ENCODE measurements around the gene SYDE1. TPM values are rescaled to one million over a fixed set of nuclear protein-coding genes. Genes with fewer than 3 reads are reported as not detected.

Gene SYDE1
- total and polyA plus RNA-seq, 2 of the 4 experiments (the other 2 are of a cell fraction): 19.4 to 64.9 TPM

- no peak overlapping the region for H3K14ac ChIP-seq (replicated peaks; ENCODE audit: low read depth, low read length)
- H2BK15ac ChIP-seq (ENCODE audit: low read depth, low read length): no peak overlapping the region
- H3K4ac ChIP-seq (ENCODE audit: low read depth, low read length): no peak overlapping the region
- H2AFZ ChIP-seq (replicated peaks; ENCODE audit: low read length, poor library complexity): no peak overlapping the region
- intact Hi-C loops (cut with micrococcal nuclease): no loop called here
- TF ChIP-seq FOS (IDR thresholded peaks at IDR 0.05; ENCODE audit: low read depth, low read length) (no peak), MAZ (IDR thresholded peaks at IDR 0.05; ENCODE audit: borderline replicate concordance, low read depth, low read length) (no peak), MAFK (IDR thresholded peaks at IDR 0.05; ENCODE audit: low read depth, low read length) (no peak), CEBPB (IDR thresholded peaks at IDR 0.05; ENCODE audit: low read depth, low read length) (no peak), CTCF (conservative IDR thresholded peaks at IDR 0.05; ENCODE audit: low read depth, low read length) (no peak), CHD1 (IDR thresholded peaks at IDR 0.05; ENCODE audit: low read depth, low read length) (no peak)
- H3K4me1 ChIP-seq (ENCODE audit: control insufficient read depth, insufficient read depth, low read length): no peaks in the 10 kb centered on the region
- no peak overlapping the region for H4K91ac ChIP-seq (ENCODE audit: insufficient read depth, low read depth, low read length)
- no peaks in the 10 kb centered on the region for H3K9me1 ChIP-seq (ENCODE audit: insufficient read depth, low read length)
- H2BK120ac ChIP-seq (ENCODE audit: low read depth, low read length): no peak overlapping the region
- DNase-seq: no peak
- H2AK9ac ChIP-seq (replicated peaks; ENCODE audit: low read depth, low read length, poor library complexity): no peak overlapping the region
- no peak for ATAC-seq (ENCODE audit: low read depth)
- in situ Hi-C loops (cut with MboI; ENCODE audit: low sequenced_read_pairs): no loop called here
- POLR2A ChIA-PET (ENCODE audit: unreplicated experiment): no interaction called here
- H3K9me3 ChIP-seq (ENCODE audit: control insufficient read depth, insufficient read depth, low read length): peaks cover 6% of the 10 kb centered on the region
- no peaks in the 10 kb centered on the region for H3K36me3 ChIP-seq (ENCODE audit: control insufficient read depth, insufficient read depth, low read length)
- no peak overlapping the region for H3K9ac ChIP-seq (ENCODE audit: low read depth, low read length)
- H4K5ac ChIP-seq (ENCODE audit: low read depth, low read length): no peak overlapping the region
- no TSS peak for BruUV-seq (replicated peaks)
- no peak overlapping the region for H3K4me3 ChIP-seq (ENCODE audit: insufficient read depth, low read depth, low read length)
- no peak overlapping the region for H3K4me2 ChIP-seq (ENCODE audit: low read depth, low read length)
- H2AK5ac ChIP-seq (ENCODE audit: low read depth, low read length): no peak overlapping the region
- no peaks in the 10 kb centered on the region for H3K79me1 ChIP-seq (ENCODE audit: low read depth in 1 of 2, low read length in 2 of 2)
- WGBS, 2 experiments (ENCODE audit: extremely low coverage in 2 of 2, insufficient read length in 1 of 2): 65% methylated on average over 3 of the region's 3 CpGs; no CpG with 5 or more reads in 1 of the 2 experiments
- H3K23ac ChIP-seq (ENCODE audit: low read depth, low read length): no peak overlapping the region
- dilution Hi-C loops (cut with HindIII; ENCODE audit: low sequenced_read_pairs, unreplicated experiment): no loop called here
- H3K18ac ChIP-seq (ENCODE audit: low read depth, low read length): no peak overlapping the region
- H2BK20ac ChIP-seq (ENCODE audit: low read depth, low read length): no peak overlapping the region
- H3K27ac ChIP-seq (ENCODE audit: insufficient read depth, low read length): no peak overlapping the region
- no peak overlapping the region for H3K56ac ChIP-seq (ENCODE audit: extremely low read depth, insufficient read depth, low read length)
- H4K20me1 ChIP-seq (ENCODE audit: insufficient read depth, low read length): no peaks in the 10 kb centered on the region
- no peak overlapping the region for H2BK5ac ChIP-seq (ENCODE audit: low read depth, low read length, poor library complexity, severe bottlenecking)
- CTCF ChIA-PET: no interaction called here
- H3K27me3 ChIP-seq (ENCODE audit: control insufficient read depth, insufficient read depth, low read length): peaks cover 8% of the 10 kb centered on the region
- H4K8ac ChIP-seq (ENCODE audit: low read depth in 2 of 2, low read length in 2 of 2): no peak overlapping the region
Measured at GRCh38 chr19:15099017-15099582, 8.1 kb upstream of the SYDE1 start.

Data from IMR-90 (cell line).